Brain pericyte (primary cell): Measurements from ENCODE around the gene CISD3.

Source experiments
- DNase-seq: peaks from one replicate; pipeline ENCODE4 v3.0.0-alpha.2; 2012; ENCODE audit warnings: low read depth, low spot score

Gene CISD3

GRCh38 chr17:38773258-38773657, 43.1 kb downstream of the CISD3 start:
- no peak for DNase-seq

- no peak for DNase-seq
Observed at GRCh38 chr17:38777641-38778250, 47.6 kb downstream of the CISD3 start.

GRCh38 chr17:38779965-38780752, 50.0 kb downstream of the CISD3 start:
- DNase-seq = no peak

DNA sequence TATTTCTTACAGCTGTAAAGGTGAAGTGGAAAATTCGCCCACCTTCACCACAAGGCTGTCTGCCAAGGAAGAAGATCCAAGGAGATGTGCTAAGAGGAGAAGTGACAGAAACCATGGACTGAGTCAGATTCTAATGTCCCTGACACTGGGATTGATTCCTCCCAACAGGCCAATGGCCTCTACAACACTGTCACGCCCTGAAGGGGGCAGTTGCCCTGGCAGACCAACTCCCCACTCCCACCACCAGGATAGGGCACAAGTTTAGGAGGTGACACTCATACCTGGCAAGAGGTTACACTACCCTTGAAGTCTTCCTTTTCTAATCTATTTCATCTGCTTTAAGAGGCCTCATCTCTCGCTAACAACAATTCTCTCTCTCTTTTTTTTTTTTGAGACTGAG, 53.1 kb downstream of the CISD3 start:
- no peak for DNase-seq
